Retinal pigment epithelial cell (primary cell): ENCODE data around the gene ATP6V0E1.
A peak's percentile ranks its signal among the peaks of the same experiment; 100 is the strongest.

ENCODE experiments used
- DNase-seq: peaks from one replicate; pipeline ENCODE4 v3.0.0-alpha.2; 2010; ENCODE audit warnings: low read depth
- H3K4me3 ChIP-seq: 2 replicates; pipeline ENCODE4 v1.5.1; 2011; ENCODE audit warnings: mild to moderate bottlenecking, low read length, control low read depth, moderate library complexity
- TF ChIP-seq, protein P1 (sequence below): conservative IDR thresholded peaks from 2 replicates; pipeline ENCODE4 v1.5.1; 2011; ENCODE audit warnings: low read depth, low read length, control low read depth, inconsistent platforms

The ATP6V0E1 gene

DNA sequence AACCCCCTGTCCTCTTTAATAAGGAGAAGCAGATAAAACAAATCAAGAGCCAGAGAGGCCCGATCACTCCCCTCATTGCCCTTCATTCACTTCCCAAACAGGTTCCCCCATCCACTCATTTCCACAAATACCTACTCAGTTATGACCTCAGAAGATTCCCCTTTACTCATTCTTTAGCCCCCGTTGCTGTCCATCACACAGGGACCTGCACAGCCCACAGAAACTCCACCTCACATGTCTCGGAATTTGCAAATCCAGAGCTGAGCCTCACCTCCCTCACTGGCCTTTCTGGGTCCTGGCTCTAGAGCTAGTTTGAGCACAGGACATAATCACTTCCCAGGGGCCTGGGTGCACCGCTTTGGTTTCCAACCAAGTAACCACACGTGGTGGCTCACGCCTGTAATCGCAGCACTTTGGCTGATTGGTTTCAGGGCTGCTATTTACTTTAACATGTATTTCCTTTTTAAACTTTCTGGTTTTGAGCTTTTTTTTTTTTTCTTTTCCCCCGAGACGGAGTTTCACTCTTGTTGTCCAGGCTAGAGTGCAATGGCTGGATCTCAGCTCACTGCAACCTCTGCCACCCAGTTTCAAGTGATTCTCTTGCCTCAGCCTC is 17.8 kb downstream of the ATP6V0E1 start:
- DNase-seq = no peak
- H3K4me3 ChIP-seq = no peak overlapping the region
- TF ChIP-seq, protein P1, sequence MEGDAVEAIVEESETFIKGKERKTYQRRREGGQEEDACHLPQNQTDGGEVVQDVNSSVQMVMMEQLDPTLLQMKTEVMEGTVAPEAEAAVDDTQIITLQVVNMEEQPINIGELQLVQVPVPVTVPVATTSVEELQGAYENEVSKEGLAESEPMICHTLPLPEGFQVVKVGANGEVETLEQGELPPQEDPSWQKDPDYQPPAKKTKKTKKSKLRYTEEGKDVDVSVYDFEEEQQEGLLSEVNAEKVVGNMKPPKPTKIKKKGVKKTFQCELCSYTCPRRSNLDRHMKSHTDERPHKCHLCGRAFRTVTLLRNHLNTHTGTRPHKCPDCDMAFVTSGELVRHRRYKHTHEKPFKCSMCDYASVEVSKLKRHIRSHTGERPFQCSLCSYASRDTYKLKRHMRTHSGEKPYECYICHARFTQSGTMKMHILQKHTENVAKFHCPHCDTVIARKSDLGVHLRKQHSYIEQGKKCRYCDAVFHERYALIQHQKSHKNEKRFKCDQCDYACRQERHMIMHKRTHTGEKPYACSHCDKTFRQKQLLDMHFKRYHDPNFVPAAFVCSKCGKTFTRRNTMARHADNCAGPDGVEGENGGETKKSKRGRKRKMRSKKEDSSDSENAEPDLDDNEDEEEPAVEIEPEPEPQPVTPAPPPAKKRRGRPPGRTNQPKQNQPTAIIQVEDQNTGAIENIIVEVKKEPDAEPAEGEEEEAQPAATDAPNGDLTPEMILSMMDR = no peak

DNA sequence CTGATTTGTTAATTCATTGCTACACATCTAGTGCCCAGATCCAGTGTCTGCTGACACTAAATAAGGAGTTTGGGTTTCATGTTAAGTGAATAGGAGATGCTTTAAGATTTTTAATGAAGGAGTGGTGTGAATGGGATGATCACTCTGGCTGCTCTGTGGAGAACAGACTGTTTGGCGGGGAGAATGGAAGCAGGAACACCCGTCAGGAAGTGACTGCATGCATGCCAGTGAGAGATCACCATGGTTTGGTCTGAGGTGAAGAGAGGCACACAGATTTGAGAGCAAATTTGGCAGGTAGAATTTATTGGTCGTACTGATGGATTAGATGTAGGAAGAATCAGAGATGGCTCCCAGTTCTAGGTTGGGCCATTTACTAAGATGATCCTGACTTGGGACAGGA is 19.8 kb downstream of the ATP6V0E1 start:
- DNase-seq = no peak
- no peak overlapping the region for H3K4me3 ChIP-seq
- TF ChIP-seq, protein P1 = no peak

DNA sequence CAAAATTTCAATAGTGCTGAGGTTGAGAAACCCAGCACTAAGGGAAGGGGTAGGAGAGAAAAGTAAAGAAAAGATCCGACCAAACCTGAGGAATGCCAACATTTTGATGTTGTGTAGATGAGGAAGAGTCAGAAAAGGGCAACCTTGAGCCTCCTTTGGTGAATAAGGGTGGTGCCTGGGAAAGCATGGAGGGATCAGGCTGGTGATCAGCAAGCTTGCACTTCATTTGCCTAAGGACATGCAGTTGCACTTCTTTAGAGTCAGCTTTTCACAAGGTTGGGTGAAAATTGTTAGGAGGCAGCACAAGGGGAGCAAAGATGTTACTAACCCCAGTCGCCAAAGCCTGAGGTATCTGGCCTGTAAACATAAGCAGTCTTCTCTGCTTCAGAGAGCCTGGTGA is 20.4 kb downstream of the ATP6V0E1 start:
- TF ChIP-seq, protein P1 = no peak
- no peak overlapping the region for H3K4me3 ChIP-seq
- DNase-seq = no peak

DNA sequence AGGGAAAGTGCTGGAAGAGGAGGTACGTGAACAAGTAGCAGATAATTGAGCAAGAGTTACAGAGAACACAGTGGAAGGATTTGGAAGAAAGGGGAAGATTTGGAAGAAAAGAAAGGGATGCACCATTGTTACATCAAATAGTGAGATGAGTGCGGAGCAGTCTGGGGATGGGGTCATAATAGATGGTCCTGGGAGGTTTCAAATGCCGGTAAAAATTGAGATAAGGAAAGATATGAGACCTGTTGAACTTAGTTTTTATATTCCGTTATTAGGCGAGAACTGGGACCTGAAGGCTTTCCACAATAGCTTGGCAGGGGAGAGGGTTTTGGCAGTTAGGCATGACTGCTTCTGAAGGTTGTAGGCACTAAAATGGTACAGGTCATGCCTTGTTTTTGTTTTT is 20.9 kb downstream of the ATP6V0E1 start:
- no peak for DNase-seq
- TF ChIP-seq, protein P1 = no peak
- H3K4me3 ChIP-seq = no peak overlapping the region

DNA sequence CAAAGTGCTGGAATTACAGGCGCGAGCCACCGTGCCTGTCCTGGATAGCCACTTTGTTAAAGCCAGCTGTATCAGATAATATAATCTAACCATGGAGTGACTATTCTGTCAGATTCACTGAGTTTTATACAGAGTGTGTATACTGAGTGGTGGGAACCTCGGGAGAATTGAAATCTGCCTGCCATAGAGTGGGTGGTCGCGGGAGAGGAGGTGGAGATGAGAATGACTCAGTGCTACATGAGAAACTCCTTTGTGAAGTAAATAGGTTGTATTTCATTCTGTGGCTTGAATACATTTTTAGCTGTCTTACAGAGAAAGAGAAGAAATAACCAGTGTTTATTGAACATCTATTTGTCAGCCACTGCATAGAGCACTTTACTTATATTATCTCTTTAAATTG is 26.4 kb downstream of the ATP6V0E1 start:
- no peak for DNase-seq
- TF ChIP-seq, protein P1 = no peak
- no peak overlapping the region for H3K4me3 ChIP-seq

DNA sequence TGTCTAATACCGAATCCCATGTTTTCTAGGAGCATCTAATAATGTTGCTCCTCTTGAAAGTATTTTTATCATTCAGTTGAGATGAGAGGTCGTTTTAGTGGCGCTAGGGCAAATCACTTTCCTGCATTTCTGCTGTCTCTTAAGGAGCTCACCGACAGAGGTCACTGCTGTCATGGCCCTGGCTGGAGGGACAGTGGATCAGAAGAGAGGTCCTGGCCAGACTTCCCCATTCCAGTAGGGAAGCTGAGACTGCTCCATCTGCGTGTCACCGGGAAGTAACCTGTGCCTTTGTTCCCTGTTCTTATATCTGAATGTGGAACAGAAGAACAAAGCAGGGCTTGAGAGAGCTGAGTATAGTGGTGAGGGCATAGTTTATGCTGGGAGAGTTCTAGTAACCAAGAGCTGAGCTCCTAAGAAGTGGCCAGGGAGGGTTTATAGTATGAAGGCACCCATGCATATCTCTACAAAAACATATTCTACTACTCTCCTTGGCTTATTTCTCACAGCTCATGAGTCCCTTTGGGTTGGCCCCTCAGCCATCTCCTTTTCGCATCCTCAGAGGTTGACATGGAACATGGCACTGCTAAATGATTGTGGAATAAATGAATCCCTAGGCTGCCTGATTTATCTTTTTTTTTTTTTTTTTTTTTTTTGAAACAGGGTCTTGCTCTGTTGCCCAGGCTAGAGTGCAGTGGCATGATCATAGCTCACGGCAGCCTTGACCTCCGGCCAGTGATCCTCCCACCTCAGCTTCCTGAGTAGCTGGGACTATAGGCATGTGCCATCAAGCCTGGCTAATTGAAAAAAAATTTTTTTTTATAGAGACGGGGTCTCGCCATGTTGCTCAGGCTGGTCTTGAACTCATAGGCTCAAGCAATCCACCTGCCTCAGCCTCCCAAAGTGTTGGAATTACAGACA is 27.2 kb downstream of the ATP6V0E1 start:
- DNase-seq = no peak
- TF ChIP-seq, protein P1 = peak; percentile 42

More for the DNA sequence above, 27.2 kb downstream of the ATP6V0E1 start:
- H3K4me3 ChIP-seq = no peak overlapping the region
